ENCODE data around the gene EHBP1L1.

EHBP1L1 gene

DNA sequence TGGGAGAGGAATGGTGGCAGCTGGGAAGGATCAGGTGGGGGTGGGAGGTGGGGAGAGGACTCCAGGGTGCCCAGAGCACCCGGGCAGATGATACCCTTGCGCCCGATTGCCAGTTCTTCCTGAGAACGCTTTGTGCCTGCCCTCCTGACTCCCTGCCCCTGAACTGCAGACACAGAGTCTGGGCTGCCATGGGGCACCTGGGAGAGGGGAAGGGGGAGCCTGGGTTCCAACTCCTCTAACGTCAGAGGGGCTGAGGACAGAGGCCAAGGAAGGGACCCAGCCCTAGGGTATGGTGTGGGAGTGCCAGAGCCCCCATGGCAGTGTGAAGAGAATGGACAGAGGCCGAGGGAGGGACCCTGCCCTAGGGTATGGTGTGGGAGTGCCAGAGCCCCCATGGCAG is 20.7 kb downstream of the EHBP1L1 start:
- TF ChIP-seq CTCF (conservative IDR thresholded peaks at IDR 0.05; ENCODE audit: low read depth): no peak
- H3K27ac ChIP-seq: no peak overlapping the region; the same call in 1 of the 2 replicates
- no peak for DNase-seq (ENCODE audit: low spot score)
- ChIA-PET POLR2A (ENCODE audit: low non-redundant PET) (interaction anchor here (0.9 kb wide), 1 partner anchor 8 kb away, joined by 3 read pairs; no protein-coding TSS in a partner anchor), CTCF (interaction anchor here (0.5 kb wide), 1 partner anchor 70 kb away, joined by 3 read pairs; no protein-coding TSS in a partner anchor)

DNA sequence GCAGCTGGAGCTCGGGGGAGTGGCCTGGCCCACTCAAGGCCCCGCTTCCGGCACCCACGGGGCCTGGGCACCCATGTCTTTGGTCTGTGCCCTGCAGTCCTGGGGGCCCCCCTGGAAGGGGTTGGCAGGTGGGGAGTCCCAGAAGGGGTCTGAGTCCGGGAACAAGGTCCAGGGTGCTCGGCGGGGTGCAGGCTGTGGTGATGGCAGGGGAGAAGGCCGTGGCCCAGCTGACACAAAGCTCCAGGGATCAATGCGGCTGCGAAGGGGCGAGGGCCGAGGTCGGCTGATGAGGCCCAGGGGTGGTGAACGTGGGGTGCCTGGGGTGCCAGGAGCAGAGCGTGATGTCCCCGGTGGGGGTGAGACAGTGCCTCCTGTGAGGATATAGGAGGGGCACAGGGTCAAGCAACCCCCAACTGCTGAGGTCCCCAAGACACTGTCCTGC is 22.4 kb downstream of the EHBP1L1 start:
- no peak for DNase-seq (ENCODE audit: low spot score)
- no peak for TF ChIP-seq CTCF (conservative IDR thresholded peaks at IDR 0.05; ENCODE audit: low read depth)
- ChIA-PET CTCF (interaction anchor here (0.6 kb wide), 1 partner anchor 11 kb away, joined by 3 read pairs; no protein-coding TSS in a partner anchor), POLR2A (ENCODE audit: low non-redundant PET) (no interaction called here)
- peak overlapping the region; percentile 11; the same call in 1 of the 2 replicates for H3K27ac ChIP-seq

DNA sequence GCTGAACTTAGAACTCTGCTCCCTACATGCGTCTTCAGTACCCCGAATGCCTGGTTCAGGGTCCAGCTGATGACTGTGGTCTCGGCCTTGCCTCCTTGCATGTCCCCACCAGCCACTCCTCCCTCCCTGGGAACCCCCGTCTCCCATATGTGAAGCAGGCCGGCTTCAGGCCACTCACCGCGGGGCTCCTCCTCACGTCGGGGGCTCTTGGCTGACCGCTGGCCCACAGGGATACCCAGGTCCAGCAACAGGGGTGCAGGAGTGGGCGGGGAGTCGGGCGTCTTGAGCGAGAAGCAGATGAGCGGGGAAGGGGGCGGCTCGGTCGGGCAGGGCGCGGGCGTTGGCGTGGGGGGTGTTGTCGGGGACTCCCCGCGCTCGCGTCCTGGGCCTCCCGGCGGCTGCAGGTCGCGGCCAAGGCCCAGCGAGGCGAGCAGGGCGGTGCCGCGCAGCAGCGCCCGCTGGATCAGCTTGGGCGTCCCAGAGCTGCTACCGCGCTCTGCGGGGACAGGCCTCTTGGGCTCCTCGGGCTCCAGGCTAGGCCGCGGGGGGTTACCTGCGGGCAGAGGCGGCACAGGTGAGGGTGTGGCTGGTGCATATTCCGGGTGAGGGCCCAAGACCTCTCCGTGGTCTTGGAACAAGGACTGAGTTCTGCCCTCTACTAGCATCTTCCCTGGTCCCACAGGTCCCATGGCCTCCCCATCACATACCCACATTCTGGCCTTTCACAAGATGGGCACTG is 23.5 kb downstream of the EHBP1L1 start:
- H3K27ac ChIP-seq: no peak overlapping the region
- CTCF ChIA-PET: interaction anchor here (0.6 to 0.7 kb wide), 2 partner anchors 16 to 44 kb away, joined by 3 read pairs; partner anchors contain the start of gene PCNX3
- POLR2A ChIA-PET (ENCODE audit: low non-redundant PET): no interaction called here
- no peak for DNase-seq (ENCODE audit: low spot score)
- no peak for TF ChIP-seq CTCF (conservative IDR thresholded peaks at IDR 0.05; ENCODE audit: low read depth)

- 0 out of 2 replicates have a peak overlapping the region, but pooled peaks have one; percentile 9 for H3K27ac ChIP-seq
- CTCF ChIA-PET: interaction anchor here (0.6 kb wide), 1 partner anchor 44 kb away, joined by 3 read pairs; no protein-coding TSS in a partner anchor
- POLR2A ChIA-PET (ENCODE audit: low non-redundant PET): no interaction called here
- no peak for DNase-seq (ENCODE audit: low spot score)
- no peak for TF ChIP-seq CTCF (conservative IDR thresholded peaks at IDR 0.05; ENCODE audit: low read depth)
These were observed 24.0 kb downstream of the EHBP1L1 start for GRCh38 chr11:65599955-65600246.

GRCh38 chr11:65604258-65604657 is 28.4 kb downstream of the EHBP1L1 start:
- TF ChIP-seq CTCF (conservative IDR thresholded peaks at IDR 0.05; ENCODE audit: low read depth): no peak
- DNase-seq (ENCODE audit: low spot score): no peak
- POLR2A ChIA-PET (ENCODE audit: low non-redundant PET): interaction anchor here (0.6 kb wide), 1 partner anchor 448 kb away, joined by 5 read pairs; the partner anchor contains the start of gene SF3B2
- H3K27ac ChIP-seq: peak overlapping the region; percentile 17; the same call in 1 of the 2 replicates
- CTCF ChIA-PET: interaction anchor here (1.3 kb wide), 1 partner anchor 10 kb away, joined by 4 read pairs; no protein-coding TSS in a partner anchor

GRCh38 chr11:65606876-65607613 is 31.2 kb downstream of the EHBP1L1 start:
- POLR2A ChIA-PET (ENCODE audit: low non-redundant PET): interaction anchor here (0.6 kb wide), 1 partner anchor 16 kb away, joined by 3 read pairs; no protein-coding TSS in a partner anchor
- CTCF ChIA-PET: interaction anchor here (0.6 to 3.7 kb wide), 4 partner anchors 14 to 798 kb away, joined by 3 to 16 read pairs (median 3); no protein-coding TSS in a partner anchor
- H3K27ac ChIP-seq: peak overlapping the region; percentile 93
- DNase-seq (ENCODE audit: low spot score): peak; percentile 90
- no peak for TF ChIP-seq CTCF (conservative IDR thresholded peaks at IDR 0.05; ENCODE audit: low read depth)
